ENCODE data around the gene DAPK1.
"Not testable (repeated sequence)": the region's sequence is repeated elsewhere in the genome, so short reads cannot be mapped to it uniquely, and the experiment has no call there.

DAPK1 gene

GRCh38 chr9:87546704-87547103, 49.0 kb downstream of the DAPK1 start:
- FAIRE-seq, result no peak
- TF ChIP-seq POLR2AphosphoS5 (IDR thresholded peaks at IDR 0.05; ENCODE audit: low read depth, low read length), result no peak
- TF ChIP-seq POU2F2 (IDR thresholded peaks at IDR 0.05; ENCODE audit: low read depth, low read length), result no peak
- no peak for TF ChIP-seq TAF1 (IDR thresholded peaks at IDR 0.05; ENCODE audit: low read depth, low read length)
- TF ChIP-seq POLR2A (IDR thresholded peaks at IDR 0.05; ENCODE audit: low read depth, low read length), result no peak
- no peak for TF ChIP-seq PAX5 (IDR thresholded peaks at IDR 0.05; ENCODE audit: insufficient read depth, low read length, severe bottlenecking)
- TF ChIP-seq SPI1 (IDR thresholded peaks at IDR 0.05; ENCODE audit: low read depth, low read length), result no peak
- no peak for DNase-seq (ENCODE audit: insufficient read length, low spot score)

DNA sequence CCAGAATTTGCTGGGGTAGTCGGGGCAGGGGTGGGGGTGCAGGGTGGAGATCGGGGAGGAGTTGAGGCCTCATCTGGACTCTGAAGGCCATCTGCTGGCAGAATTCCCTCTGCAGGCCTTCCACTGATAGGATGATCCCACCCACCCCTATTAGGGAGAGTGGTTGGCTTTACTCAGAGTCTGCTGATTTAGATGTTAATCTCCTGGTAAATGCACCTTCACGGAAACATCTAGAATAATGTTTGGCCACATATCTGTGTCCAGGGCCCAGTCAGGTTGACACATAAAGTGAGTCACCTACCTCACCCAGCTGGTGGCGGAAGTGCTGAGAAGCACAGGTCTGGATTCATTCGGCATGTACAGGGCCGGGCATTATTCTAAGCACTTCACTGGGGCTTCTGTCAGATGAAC, 50.0 kb downstream of the DAPK1 start:
- no peak for DNase-seq (ENCODE audit: insufficient read length, low spot score)
- no peak for FAIRE-seq
- no peak for TF ChIP-seq POU2F2 (IDR thresholded peaks at IDR 0.05; ENCODE audit: low read depth, low read length)
- TF ChIP-seq POLR2A (IDR thresholded peaks at IDR 0.05; ENCODE audit: low read depth, low read length), result no peak
- TF ChIP-seq SPI1 (IDR thresholded peaks at IDR 0.05; ENCODE audit: low read depth, low read length), result no peak
- TF ChIP-seq POLR2AphosphoS5 (IDR thresholded peaks at IDR 0.05; ENCODE audit: low read depth, low read length), result no peak
- no peak for TF ChIP-seq TAF1 (IDR thresholded peaks at IDR 0.05; ENCODE audit: low read depth, low read length)
- TF ChIP-seq PAX5 (IDR thresholded peaks at IDR 0.05; ENCODE audit: insufficient read depth, low read length, severe bottlenecking), result no peak

GRCh38 chr9:87548159-87548558, 50.5 kb downstream of the DAPK1 start:
- TF ChIP-seq SPI1 (IDR thresholded peaks at IDR 0.05; ENCODE audit: low read depth, low read length) (no peak), PAX5 (IDR thresholded peaks at IDR 0.05; ENCODE audit: insufficient read depth, low read length, severe bottlenecking) (no peak), POU2F2 (IDR thresholded peaks at IDR 0.05; ENCODE audit: low read depth, low read length) (no peak), POLR2A (IDR thresholded peaks at IDR 0.05; ENCODE audit: low read depth, low read length) (no peak), TAF1 (IDR thresholded peaks at IDR 0.05; ENCODE audit: low read depth, low read length) (no peak), POLR2AphosphoS5 (IDR thresholded peaks at IDR 0.05; ENCODE audit: low read depth, low read length) (no peak)
- no peak for DNase-seq (ENCODE audit: insufficient read length, low spot score)
- FAIRE-seq, result no peak

GRCh38 chr9:87549088-87549487, 51.4 kb downstream of the DAPK1 start:
- not testable (repeated sequence) for DNase-seq (ENCODE audit: insufficient read length, low spot score); FAIRE-seq

GRCh38 chr9:87549791-87550190, 52.1 kb downstream of the DAPK1 start:
- no peak for DNase-seq (ENCODE audit: insufficient read length, low spot score)
- TF ChIP-seq TAF1 (IDR thresholded peaks at IDR 0.05; ENCODE audit: low read depth, low read length), result no peak
- 0 out of 2 replicates have a peak, but pooled peaks have one; percentile 27 for TF ChIP-seq SPI1 (IDR thresholded peaks at IDR 0.05; ENCODE audit: low read depth, low read length)
- TF ChIP-seq POU2F2 (IDR thresholded peaks at IDR 0.05; ENCODE audit: low read depth, low read length), result no peak
- no peak for FAIRE-seq

- no peak for FAIRE-seq
- DNase-seq (ENCODE audit: insufficient read length, low spot score), result no peak
- TF ChIP-seq SPI1 (IDR thresholded peaks at IDR 0.05; ENCODE audit: low read depth, low read length) (no peak), POLR2AphosphoS5 (IDR thresholded peaks at IDR 0.05; ENCODE audit: low read depth, low read length) (no peak), POLR2A (IDR thresholded peaks at IDR 0.05; ENCODE audit: low read depth, low read length) (no peak), PAX5 (IDR thresholded peaks at IDR 0.05; ENCODE audit: insufficient read depth, low read length, severe bottlenecking) (no peak), POU2F2 (IDR thresholded peaks at IDR 0.05; ENCODE audit: low read depth, low read length) (no peak), TAF1 (IDR thresholded peaks at IDR 0.05; ENCODE audit: low read depth, low read length) (no peak)
These were observed 52.7 kb downstream of the DAPK1 start for GRCh38 chr9:87550253-87550954.

GRCh38 chr9:87551772-87552217, 54.1 kb downstream of the DAPK1 start:
- no peak for FAIRE-seq
- TF ChIP-seq SPI1 (IDR thresholded peaks at IDR 0.05; ENCODE audit: low read depth, low read length) (no peak), PAX5 (IDR thresholded peaks at IDR 0.05; ENCODE audit: insufficient read depth, low read length, severe bottlenecking) (no peak), POLR2A (IDR thresholded peaks at IDR 0.05; ENCODE audit: low read depth, low read length) (no peak), TAF1 (IDR thresholded peaks at IDR 0.05; ENCODE audit: low read depth, low read length) (no peak), POU2F2 (IDR thresholded peaks at IDR 0.05; ENCODE audit: low read depth, low read length) (no peak), POLR2AphosphoS5 (IDR thresholded peaks at IDR 0.05; ENCODE audit: low read depth, low read length) (no peak)
- no peak for DNase-seq (ENCODE audit: insufficient read length, low spot score)

DNA sequence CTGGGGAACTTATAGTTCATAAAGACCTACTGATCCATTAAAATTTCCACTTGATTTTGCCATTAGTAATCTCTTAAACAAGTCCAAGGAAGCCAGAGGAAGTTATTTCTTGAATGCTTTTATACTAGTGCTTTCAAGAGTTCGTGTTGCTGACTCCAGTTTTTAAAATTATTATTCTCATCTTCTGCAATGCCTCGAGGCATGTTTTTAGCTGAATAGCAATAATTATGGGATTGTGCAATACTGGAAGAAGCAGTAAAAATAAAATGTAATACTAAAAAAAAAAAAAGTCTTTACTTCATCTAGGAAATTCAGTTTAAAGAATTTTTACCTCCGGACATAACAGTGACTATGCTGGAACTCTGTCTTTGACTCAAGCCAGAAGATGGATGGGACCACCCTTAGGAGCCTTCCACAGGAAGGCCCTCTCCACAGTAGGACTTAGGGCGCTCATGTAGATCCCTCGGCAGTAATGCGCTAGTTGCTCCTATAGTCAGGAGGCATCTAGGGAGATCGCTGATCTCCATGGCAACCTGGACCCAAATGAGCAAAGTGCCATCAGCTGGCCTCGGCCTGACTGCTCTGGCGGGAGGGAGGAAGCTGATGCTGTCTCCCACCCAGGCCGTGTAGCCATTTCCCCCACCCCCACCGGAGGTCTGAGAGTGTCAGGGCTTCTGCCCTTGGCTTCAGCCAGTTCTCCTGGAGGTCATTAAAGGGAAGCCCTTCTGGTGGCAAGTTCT, 56.7 kb downstream of the DAPK1 start:
- TF ChIP-seq SPI1 (IDR thresholded peaks at IDR 0.05; ENCODE audit: low read depth, low read length) (no peak), POLR2A (IDR thresholded peaks at IDR 0.05; ENCODE audit: low read depth, low read length) (no peak), TAF1 (IDR thresholded peaks at IDR 0.05; ENCODE audit: low read depth, low read length) (no peak), PAX5 (IDR thresholded peaks at IDR 0.05; ENCODE audit: insufficient read depth, low read length, severe bottlenecking) (no peak), POLR2AphosphoS5 (IDR thresholded peaks at IDR 0.05; ENCODE audit: low read depth, low read length) (no peak), POU2F2 (IDR thresholded peaks at IDR 0.05; ENCODE audit: low read depth, low read length) (no peak)
- no peak for DNase-seq (ENCODE audit: insufficient read length, low spot score)
- no peak for FAIRE-seq

- DNase-seq (ENCODE audit: insufficient read length, low spot score) (no peak), FAIRE-seq (no peak)
- TF ChIP-seq POLR2A (IDR thresholded peaks at IDR 0.05; ENCODE audit: low read depth, low read length) (no peak), SPI1 (IDR thresholded peaks at IDR 0.05; ENCODE audit: low read depth, low read length) (no peak), PAX5 (IDR thresholded peaks at IDR 0.05; ENCODE audit: insufficient read depth, low read length, severe bottlenecking) (no peak), TAF1 (IDR thresholded peaks at IDR 0.05; ENCODE audit: low read depth, low read length) (no peak), POU2F2 (IDR thresholded peaks at IDR 0.05; ENCODE audit: low read depth, low read length) (no peak), POLR2AphosphoS5 (IDR thresholded peaks at IDR 0.05; ENCODE audit: low read depth, low read length) (no peak)
These were observed 57.3 kb downstream of the DAPK1 start for GRCh38 chr9:87554976-87555375.

Data from GM12891 (cell line).